Measurements from ENCODE around the gene HDAC10. TPM values are rescaled to one million over a fixed set of nuclear protein-coding genes. Genes with fewer than 3 reads are reported as not detected.

The HDAC10 gene
- total and polyA plus RNA-seq, 2 experiments from 2014 or later: 23.8 to 30.2 TPM

- no peaks in the 10 kb centered on the region for H3K36me3 ChIP-seq (replicated peaks; ENCODE audit: insufficient read depth, low read depth)
- peaks cover 38% of the 10 kb centered on the region for H3K79me2 ChIP-seq
- H3K9me2 ChIP-seq (replicated peaks; ENCODE audit: insufficient read depth): no peaks in the 10 kb centered on the region
- WGBS (ENCODE audit: low lambda C conversion rate, missing lambda C conversion rate): 95% methylated on average over 23 of the region's 34 CpGs
- no peaks in the 10 kb centered on the region for H3K27me3 ChIP-seq
- no peak overlapping the region for H3K4me3 ChIP-seq
- peaks cover 12% of the 10 kb centered on the region for H3K4me1 ChIP-seq (ENCODE audit: insufficient read depth)
- peaks cover 25% of the 10 kb centered on the region for H4K20me1 ChIP-seq (ENCODE audit: insufficient read depth, poor library complexity, severe bottlenecking)
- H3K9me3 ChIP-seq (ENCODE audit: low read depth): no peaks in the 10 kb centered on the region
- TF ChIP-seq EZH2 (IDR thresholded peaks at IDR 0.05; ENCODE audit: borderline replicate concordance) (no peak), EZH2phosphoT487 (IDR thresholded peaks at IDR 0.05; ENCODE audit: low read depth, severe bottlenecking, unreplicated experiment) (no peak)
- TF ChIP-seq, protein P1, sequence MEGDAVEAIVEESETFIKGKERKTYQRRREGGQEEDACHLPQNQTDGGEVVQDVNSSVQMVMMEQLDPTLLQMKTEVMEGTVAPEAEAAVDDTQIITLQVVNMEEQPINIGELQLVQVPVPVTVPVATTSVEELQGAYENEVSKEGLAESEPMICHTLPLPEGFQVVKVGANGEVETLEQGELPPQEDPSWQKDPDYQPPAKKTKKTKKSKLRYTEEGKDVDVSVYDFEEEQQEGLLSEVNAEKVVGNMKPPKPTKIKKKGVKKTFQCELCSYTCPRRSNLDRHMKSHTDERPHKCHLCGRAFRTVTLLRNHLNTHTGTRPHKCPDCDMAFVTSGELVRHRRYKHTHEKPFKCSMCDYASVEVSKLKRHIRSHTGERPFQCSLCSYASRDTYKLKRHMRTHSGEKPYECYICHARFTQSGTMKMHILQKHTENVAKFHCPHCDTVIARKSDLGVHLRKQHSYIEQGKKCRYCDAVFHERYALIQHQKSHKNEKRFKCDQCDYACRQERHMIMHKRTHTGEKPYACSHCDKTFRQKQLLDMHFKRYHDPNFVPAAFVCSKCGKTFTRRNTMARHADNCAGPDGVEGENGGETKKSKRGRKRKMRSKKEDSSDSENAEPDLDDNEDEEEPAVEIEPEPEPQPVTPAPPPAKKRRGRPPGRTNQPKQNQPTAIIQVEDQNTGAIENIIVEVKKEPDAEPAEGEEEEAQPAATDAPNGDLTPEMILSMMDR (IDR thresholded peaks at IDR 0.05; ENCODE audit: poor library complexity): no peak
- no peak for DNase-seq (ENCODE audit: low spot score)
- H2AFZ ChIP-seq: no peak overlapping the region
- no peak overlapping the region for H3K27ac ChIP-seq
- no peak overlapping the region for H3K4me2 ChIP-seq
Observed at GRCh38 chr22:50285568-50286229, 34.6 kb upstream of the HDAC10 start.

DNA sequence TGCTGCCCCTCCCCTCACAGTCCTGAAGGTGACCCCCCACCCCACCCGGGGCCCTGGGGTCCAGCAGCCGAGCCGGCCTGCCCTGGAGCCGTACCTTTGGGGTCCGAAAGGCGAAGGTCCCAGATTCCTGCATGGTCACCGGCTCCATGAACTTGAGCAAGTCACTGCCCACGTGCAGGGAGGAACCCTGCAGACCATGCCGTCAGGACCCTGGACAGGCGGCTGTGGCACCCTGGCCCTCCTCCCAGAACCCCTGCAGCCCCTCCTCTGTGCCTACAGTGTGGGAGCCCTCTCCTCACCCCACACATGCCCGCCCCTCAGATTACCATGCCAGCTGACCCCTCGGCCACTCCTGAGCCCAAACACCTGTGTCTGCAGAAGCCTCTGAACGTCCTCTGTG lies 33.4 kb upstream of the HDAC10 start:
- Histone ChIP-seq H3K9me3 (ENCODE audit: low read depth) (no peaks in the 10 kb centered on the region), H2AFZ (no peak overlapping the region), H3K79me2 (peaks cover 26% of the 10 kb centered on the region), H3K4me2 (no peak overlapping the region), H3K36me3 (replicated peaks; ENCODE audit: insufficient read depth, low read depth) (no peaks in the 10 kb centered on the region), H3K27me3 (no peaks in the 10 kb centered on the region), H3K27ac (no peak overlapping the region), H3K9me2 (replicated peaks; ENCODE audit: insufficient read depth) (no peaks in the 10 kb centered on the region), H4K20me1 (ENCODE audit: insufficient read depth, poor library complexity, severe bottlenecking) (peaks cover 17% of the 10 kb centered on the region), H3K4me3 (no peak overlapping the region), H3K4me1 (ENCODE audit: insufficient read depth) (peaks cover 12% of the 10 kb centered on the region)
- TF ChIP-seq, protein P1 (IDR thresholded peaks at IDR 0.05; ENCODE audit: poor library complexity): no peak
- TF ChIP-seq EZH2phosphoT487 (IDR thresholded peaks at IDR 0.05; ENCODE audit: low read depth, severe bottlenecking, unreplicated experiment) (no peak), EZH2 (IDR thresholded peaks at IDR 0.05; ENCODE audit: borderline replicate concordance) (no peak)
- no peak for DNase-seq (ENCODE audit: low spot score)
- WGBS (ENCODE audit: low lambda C conversion rate, missing lambda C conversion rate): 92% methylated on average over 12 of the region's 13 CpGs

DNA sequence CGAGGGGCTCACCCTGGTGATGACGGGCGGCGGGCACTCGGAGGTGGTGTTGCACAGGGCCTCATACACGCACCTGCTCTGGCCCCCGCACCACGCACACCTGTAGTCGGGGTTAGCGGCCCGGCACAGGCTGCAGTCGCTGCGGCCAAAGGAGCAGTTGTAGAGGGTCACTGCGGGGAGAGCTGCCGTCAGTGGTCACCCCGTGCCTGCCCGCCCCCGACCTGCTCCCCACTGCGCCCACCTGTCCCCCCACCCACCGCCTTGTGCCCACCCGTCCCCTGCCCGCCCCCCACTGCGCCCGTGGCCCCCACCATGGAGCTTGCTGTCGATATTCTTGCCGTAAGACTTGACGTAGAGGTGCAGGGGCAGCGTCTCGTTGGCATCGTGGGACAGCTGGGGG lies 32.8 kb upstream of the HDAC10 start:
- Histone ChIP-seq H3K4me3 (no peak overlapping the region), H3K4me2 (no peak overlapping the region), H3K36me3 (replicated peaks; ENCODE audit: insufficient read depth, low read depth) (no peaks in the 10 kb centered on the region), H4K20me1 (ENCODE audit: insufficient read depth, poor library complexity, severe bottlenecking) (peaks cover 12% of the 10 kb centered on the region), H3K4me1 (ENCODE audit: insufficient read depth) (peaks cover 12% of the 10 kb centered on the region), H3K9me2 (replicated peaks; ENCODE audit: insufficient read depth) (no peaks in the 10 kb centered on the region), H3K79me2 (peaks cover 20% of the 10 kb centered on the region), H3K9me3 (ENCODE audit: low read depth) (no peaks in the 10 kb centered on the region), H3K27ac (no peak overlapping the region), H3K27me3 (no peaks in the 10 kb centered on the region), H2AFZ (no peak overlapping the region)
- no peak for DNase-seq (ENCODE audit: low spot score)
- TF ChIP-seq EZH2 (IDR thresholded peaks at IDR 0.05; ENCODE audit: borderline replicate concordance): no peak
- TF ChIP-seq EZH2phosphoT487 (IDR thresholded peaks at IDR 0.05; ENCODE audit: low read depth, severe bottlenecking, unreplicated experiment): no peak
- TF ChIP-seq, protein P1 (IDR thresholded peaks at IDR 0.05; ENCODE audit: poor library complexity): no peak
- 97% methylated on average over 25 of the region's 30 CpGs for WGBS (ENCODE audit: low lambda C conversion rate, missing lambda C conversion rate)
